Neural cell (in vitro differentiated cells): ENCODE data around the gene LAMP1.

Experiments used
- EP300 ChIP-seq: fragments of 450-650 bp; conservative IDR thresholded peaks from 2 replicates; pipeline ENCODE4 v1.6.1; 2014; ENCODE audit warnings: antibody characterized with exemption, mild to moderate bottlenecking, moderate library complexity; ENCODE audit not compliant: poor library complexity, severe bottlenecking
- EZH2 ChIP-seq: fragments of 200-600, 300-800 bp; shearing (Covaris generic), sonication (generic); IDR thresholded peaks from 2 replicates; pipeline ENCODE4 v1.6.1; 2014; ENCODE audit warnings: antibody characterized with exemption, low read length, borderline replicate concordance, mild to moderate bottlenecking; ENCODE audit not compliant: insufficient read depth, poor library complexity, severe bottlenecking
- MXI1 ChIP-seq: fragments of 450-650 bp; conservative IDR thresholded peaks from 2 replicates; pipeline ENCODE4 v1.6.1; 2014; ENCODE audit warnings: antibody characterized with exemption, mild to moderate bottlenecking; ENCODE audit not compliant: poor library complexity, severe bottlenecking
- POLR2AphosphoS5 ChIP-seq: IDR thresholded peaks from 2 replicates; pipeline ENCODE4 v1.6.1; 2012
- RAD21 ChIP-seq: fragments of 450-650 bp; conservative IDR thresholded peaks from 2 replicates; pipeline ENCODE4 v1.6.1; 2014; ENCODE audit warnings: antibody characterized with exemption, mild to moderate bottlenecking, moderate library complexity
- SMC3 ChIP-seq: fragments of 450-650 bp; conservative IDR thresholded peaks from 2 replicates; pipeline ENCODE4 v1.6.1; 2014; ENCODE audit warnings: antibody characterized with exemption, mild to moderate bottlenecking, moderate library complexity; ENCODE audit not compliant: poor library complexity
- TF ChIP-seq, protein P1 (sequence below): fragments of 450-650 bp; IDR thresholded peaks from 2 replicates; pipeline ENCODE4 v1.5.1; 2014; ENCODE audit warnings: antibody characterized with exemption, mild to moderate bottlenecking, moderate library complexity; ENCODE audit not compliant: poor library complexity, severe bottlenecking
- TF ChIP-seq, protein P2 (sequence below): IDR thresholded peaks from 2 replicates; pipeline ENCODE4 v1.6.1; 2012; ENCODE audit warnings: borderline replicate concordance

DNA sequence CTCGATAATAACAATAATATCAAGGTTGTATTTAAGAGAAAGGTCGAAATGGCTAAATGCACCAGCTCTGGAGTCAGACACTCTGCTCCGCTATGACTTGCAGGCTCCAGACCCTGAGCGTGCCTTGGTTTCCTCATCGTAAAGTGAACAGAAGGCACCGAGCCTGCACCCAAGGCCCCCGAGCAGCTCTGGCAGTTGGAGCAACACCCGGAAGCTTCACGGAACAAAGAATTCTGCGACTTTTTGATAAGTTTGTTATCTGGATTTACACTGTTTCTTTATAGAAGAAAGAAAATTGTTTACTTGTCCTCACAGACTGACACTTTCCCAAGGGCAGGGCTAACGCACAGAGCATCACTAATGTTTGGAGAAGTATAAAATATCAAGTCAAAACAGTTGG, 62.5 kb downstream of the LAMP1 start:
- TF ChIP-seq EZH2 (no peak), MXI1 (no peak), EP300 (no peak), SMC3 (no peak), RAD21 (no peak), POLR2AphosphoS5 (no peak)
- TF ChIP-seq, protein P1, sequence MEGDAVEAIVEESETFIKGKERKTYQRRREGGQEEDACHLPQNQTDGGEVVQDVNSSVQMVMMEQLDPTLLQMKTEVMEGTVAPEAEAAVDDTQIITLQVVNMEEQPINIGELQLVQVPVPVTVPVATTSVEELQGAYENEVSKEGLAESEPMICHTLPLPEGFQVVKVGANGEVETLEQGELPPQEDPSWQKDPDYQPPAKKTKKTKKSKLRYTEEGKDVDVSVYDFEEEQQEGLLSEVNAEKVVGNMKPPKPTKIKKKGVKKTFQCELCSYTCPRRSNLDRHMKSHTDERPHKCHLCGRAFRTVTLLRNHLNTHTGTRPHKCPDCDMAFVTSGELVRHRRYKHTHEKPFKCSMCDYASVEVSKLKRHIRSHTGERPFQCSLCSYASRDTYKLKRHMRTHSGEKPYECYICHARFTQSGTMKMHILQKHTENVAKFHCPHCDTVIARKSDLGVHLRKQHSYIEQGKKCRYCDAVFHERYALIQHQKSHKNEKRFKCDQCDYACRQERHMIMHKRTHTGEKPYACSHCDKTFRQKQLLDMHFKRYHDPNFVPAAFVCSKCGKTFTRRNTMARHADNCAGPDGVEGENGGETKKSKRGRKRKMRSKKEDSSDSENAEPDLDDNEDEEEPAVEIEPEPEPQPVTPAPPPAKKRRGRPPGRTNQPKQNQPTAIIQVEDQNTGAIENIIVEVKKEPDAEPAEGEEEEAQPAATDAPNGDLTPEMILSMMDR, result no peak
- TF ChIP-seq, protein P2, sequence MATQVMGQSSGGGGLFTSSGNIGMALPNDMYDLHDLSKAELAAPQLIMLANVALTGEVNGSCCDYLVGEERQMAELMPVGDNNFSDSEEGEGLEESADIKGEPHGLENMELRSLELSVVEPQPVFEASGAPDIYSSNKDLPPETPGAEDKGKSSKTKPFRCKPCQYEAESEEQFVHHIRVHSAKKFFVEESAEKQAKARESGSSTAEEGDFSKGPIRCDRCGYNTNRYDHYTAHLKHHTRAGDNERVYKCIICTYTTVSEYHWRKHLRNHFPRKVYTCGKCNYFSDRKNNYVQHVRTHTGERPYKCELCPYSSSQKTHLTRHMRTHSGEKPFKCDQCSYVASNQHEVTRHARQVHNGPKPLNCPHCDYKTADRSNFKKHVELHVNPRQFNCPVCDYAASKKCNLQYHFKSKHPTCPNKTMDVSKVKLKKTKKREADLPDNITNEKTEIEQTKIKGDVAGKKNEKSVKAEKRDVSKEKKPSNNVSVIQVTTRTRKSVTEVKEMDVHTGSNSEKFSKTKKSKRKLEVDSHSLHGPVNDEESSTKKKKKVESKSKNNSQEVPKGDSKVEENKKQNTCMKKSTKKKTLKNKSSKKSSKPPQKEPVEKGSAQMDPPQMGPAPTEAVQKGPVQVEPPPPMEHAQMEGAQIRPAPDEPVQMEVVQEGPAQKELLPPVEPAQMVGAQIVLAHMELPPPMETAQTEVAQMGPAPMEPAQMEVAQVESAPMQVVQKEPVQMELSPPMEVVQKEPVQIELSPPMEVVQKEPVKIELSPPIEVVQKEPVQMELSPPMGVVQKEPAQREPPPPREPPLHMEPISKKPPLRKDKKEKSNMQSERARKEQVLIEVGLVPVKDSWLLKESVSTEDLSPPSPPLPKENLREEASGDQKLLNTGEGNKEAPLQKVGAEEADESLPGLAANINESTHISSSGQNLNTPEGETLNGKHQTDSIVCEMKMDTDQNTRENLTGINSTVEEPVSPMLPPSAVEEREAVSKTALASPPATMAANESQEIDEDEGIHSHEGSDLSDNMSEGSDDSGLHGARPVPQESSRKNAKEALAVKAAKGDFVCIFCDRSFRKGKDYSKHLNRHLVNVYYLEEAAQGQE, result no peak
